NCI-H2107 treated with DMSO at 0.1 percent for 48 hours (cell line): ENCODE data around the gene ZBTB12.
A peak's percentile ranks its signal among the peaks of the same experiment; 100 is the strongest.
"Not testable (repeated sequence)": the region's sequence is repeated elsewhere in the genome, so short reads cannot be mapped to it uniquely, and the experiment has no call there.

Experiments used
- DNase-seq: peaks from one replicate; lab custom pipeline; 2025; ENCODE audit not compliant: unreplicated experiment; lab: John Stamatoyannopoulos, UW

Gene ZBTB12

GRCh38 chr6:31922942-31923341 lies 21.1 kb upstream of the ZBTB12 start:
- DNase-seq: peak; percentile 35

- DNase-seq: no peak
Observed at GRCh38 chr6:31920811-31921210, 18.9 kb upstream of the ZBTB12 start.

GRCh38 chr6:31919624-31920303 lies 17.9 kb upstream of the ZBTB12 start:
- no peak for DNase-seq

GRCh38 chr6:31918069-31918720 lies 16.3 kb upstream of the ZBTB12 start:
- DNase-seq: no peak

GRCh38 chr6:31915756-31916155 lies 13.9 kb upstream of the ZBTB12 start:
- DNase-seq: no peak

GRCh38 chr6:31915351-31915750 lies 13.5 kb upstream of the ZBTB12 start:
- no peak for DNase-seq

- DNase-seq: no peak
Observed at GRCh38 chr6:31911826-31912585, 10.1 kb upstream of the ZBTB12 start.

- DNase-seq: not testable (repeated sequence)
Observed at GRCh38 chr6:31909298-31909697, 7.4 kb upstream of the ZBTB12 start.

GRCh38 chr6:31908791-31909190 lies 6.9 kb upstream of the ZBTB12 start:
- DNase-seq: no peak

- not testable (repeated sequence) for DNase-seq
Observed at GRCh38 chr6:31908255-31908654, 6.4 kb upstream of the ZBTB12 start.

GRCh38 chr6:31907158-31907813 lies 5.4 kb upstream of the ZBTB12 start:
- DNase-seq: peak; percentile 16

GRCh38 chr6:31906727-31907126 lies 4.8 kb upstream of the ZBTB12 start:
- not testable (repeated sequence) for DNase-seq

GRCh38 chr6:31906122-31906521 lies 4.2 kb upstream of the ZBTB12 start:
- DNase-seq: no peak

- no peak for DNase-seq
Observed at GRCh38 chr6:31905041-31905440, 3.2 kb upstream of the ZBTB12 start.

- no peak for DNase-seq
Observed at GRCh38 chr6:31903957-31904356, 2.1 kb upstream of the ZBTB12 start.

GRCh38 chr6:31901415-31901952 lies 402 bp downstream of the ZBTB12 start:
- no peak for DNase-seq

GRCh38 chr6:31900917-31901414 lies 920 bp downstream of the ZBTB12 start:
- no peak for DNase-seq

- no peak for DNase-seq
Observed at GRCh38 chr6:31899882-31900722, 1.8 kb downstream of the ZBTB12 start.

GRCh38 chr6:31899215-31899614 lies 2.7 kb downstream of the ZBTB12 start:
- no peak for DNase-seq

- DNase-seq: peak; percentile 25
Observed at GRCh38 chr6:31898383-31899011, 3.4 kb downstream of the ZBTB12 start.
